HG03520 (cell line): ENCODE measurements around the gene CGB7.
"Not testable (repeated sequence)": the region's sequence is repeated elsewhere in the genome, so short reads cannot be mapped to it uniquely, and the experiment has no call there.

Experiments
- ATAC-seq: cut with Tn5 transposase; IDR thresholded peaks from one replicate; pipeline ENCODE4 v1.9.1; 2021; ENCODE audit warnings: mild to moderate bottlenecking, moderate library complexity; ENCODE audit not compliant: unreplicated experiment

The CGB7 gene

GRCh38 chr19:49042666-49043065, 14.9 kb downstream of the CGB7 start:
- not testable (repeated sequence) for ATAC-seq

- ATAC-seq, result no peak
Observed at GRCh38 chr19:49042177-49042576, 15.4 kb downstream of the CGB7 start.

GRCh38 chr19:49039736-49040135, 17.8 kb downstream of the CGB7 start:
- ATAC-seq, result not testable (repeated sequence)

GRCh38 chr19:49038557-49039276, 18.8 kb downstream of the CGB7 start:
- ATAC-seq, result not testable (repeated sequence)

GRCh38 chr19:49038111-49038510, 19.4 kb downstream of the CGB7 start:
- not testable (repeated sequence) for ATAC-seq

- ATAC-seq, result not testable (repeated sequence)
Observed at GRCh38 chr19:49036815-49037214, 20.7 kb downstream of the CGB7 start, which contains the start of gene CGB1. Gene CGB1 (minus strand): TSS chr19:49036895. CDS start chr19:49036711, 184 bp downstream.

GRCh38 chr19:49031642-49032301, 25.8 kb downstream of the CGB7 start, which contains the start of gene CGB2:
Gene CGB2 (plus strand): TSS chr19:49031890. CDS start chr19:49032096, 206 bp downstream.
- ATAC-seq, result not testable (repeated sequence)

GRCh38 chr19:49030323-49030722, 27.2 kb downstream of the CGB7 start:
- ATAC-seq, result not testable (repeated sequence)

GRCh38 chr19:49029749-49030148, 27.8 kb downstream of the CGB7 start:
- not testable (repeated sequence) for ATAC-seq

GRCh38 chr19:49028686-49029085, 28.9 kb downstream of the CGB7 start:
- ATAC-seq, result not testable (repeated sequence)

- not testable (repeated sequence) for ATAC-seq
Observed at GRCh38 chr19:49025599-49025998, 31.9 kb downstream of the CGB7 start.

GRCh38 chr19:49025088-49025487, 32.5 kb downstream of the CGB7 start:
- not testable (repeated sequence) for ATAC-seq

- not testable (repeated sequence) for ATAC-seq
Observed at GRCh38 chr19:49024233-49024632, 33.3 kb downstream of the CGB7 start, which contains the start of gene CGB3. Gene CGB3 (minus strand): TSS chr19:49024333. CDS start chr19:49023971, 362 bp downstream.

GRCh38 chr19:49022116-49022515, 35.4 kb downstream of the CGB7 start:
- no peak for ATAC-seq

- no peak for ATAC-seq
Observed at GRCh38 chr19:49020931-49021895, 36.3 kb downstream of the CGB7 start.

GRCh38 chr19:49020342-49020741, 37.2 kb downstream of the CGB7 start:
- ATAC-seq, result no peak

- no peak for ATAC-seq
Observed at GRCh38 chr19:49019242-49019932, 38.2 kb downstream of the CGB7 start.

- ATAC-seq, result not testable (repeated sequence)
Observed at GRCh38 chr19:49018388-49019241, 38.9 kb downstream of the CGB7 start.

- ATAC-seq, result no peak
Observed at GRCh38 chr19:49017666-49018351, 39.7 kb downstream of the CGB7 start.
